Ishikawa (cell line): ENCODE measurements around the gene UNC93A.

ENCODE experiments used
- CEBPB ChIP-seq: IDR thresholded peaks from 2 replicates; pipeline ENCODE4 v1.6.1; 2012
- CREB1 ChIP-seq: IDR thresholded peaks from 2 replicates; pipeline ENCODE4 v1.6.1; 2012; ENCODE audit warnings: low read depth
- EGR1 ChIP-seq: IDR thresholded peaks from 2 replicates; pipeline ENCODE4 v1.6.1; 2012
- EP300 ChIP-seq: IDR thresholded peaks from 2 replicates; pipeline ENCODE4 v1.6.1; 2012; ENCODE audit warnings: borderline replicate concordance
- FOXM1 ChIP-seq: IDR thresholded peaks from 2 replicates; pipeline ENCODE4 v1.6.1; 2012; ENCODE audit warnings: low read depth, borderline replicate concordance
- NFIC ChIP-seq: IDR thresholded peaks from 2 replicates; pipeline ENCODE4 v1.6.1; 2012
- RAD21 ChIP-seq: IDR thresholded peaks from 2 replicates; pipeline ENCODE4 v1.6.1; 2012; ENCODE audit warnings: low read depth
- TAF1 ChIP-seq: IDR thresholded peaks from 2 replicates; pipeline ENCODE4 v1.6.1; 2012; ENCODE audit warnings: low read depth, mild to moderate bottlenecking
- TCF12 ChIP-seq: IDR thresholded peaks from 2 replicates; pipeline ENCODE4 v1.6.1; 2012; ENCODE audit warnings: low read depth
- TEAD4 ChIP-seq: IDR thresholded peaks from 2 replicates; pipeline ENCODE4 v1.6.1; 2012
- YY1 ChIP-seq: IDR thresholded peaks from 2 replicates; pipeline ENCODE4 v1.6.1; 2012; ENCODE audit warnings: low read depth
- ZBTB7A ChIP-seq: IDR thresholded peaks from 2 replicates; pipeline ENCODE4 v1.6.1; 2012; ENCODE audit warnings: low read depth
- TF ChIP-seq, protein P1 (sequence below): IDR thresholded peaks from 2 replicates; pipeline ENCODE4 v1.6.1; 2012; ENCODE audit warnings: low read depth, mild to moderate bottlenecking
- TF ChIP-seq, protein P2 (sequence below): IDR thresholded peaks from 2 replicates; pipeline ENCODE4 v1.6.1; 2012
- TF ChIP-seq, protein P3 (sequence below): IDR thresholded peaks from 2 replicates; pipeline ENCODE4 v1.6.1; 2012

Gene UNC93A

DNA sequence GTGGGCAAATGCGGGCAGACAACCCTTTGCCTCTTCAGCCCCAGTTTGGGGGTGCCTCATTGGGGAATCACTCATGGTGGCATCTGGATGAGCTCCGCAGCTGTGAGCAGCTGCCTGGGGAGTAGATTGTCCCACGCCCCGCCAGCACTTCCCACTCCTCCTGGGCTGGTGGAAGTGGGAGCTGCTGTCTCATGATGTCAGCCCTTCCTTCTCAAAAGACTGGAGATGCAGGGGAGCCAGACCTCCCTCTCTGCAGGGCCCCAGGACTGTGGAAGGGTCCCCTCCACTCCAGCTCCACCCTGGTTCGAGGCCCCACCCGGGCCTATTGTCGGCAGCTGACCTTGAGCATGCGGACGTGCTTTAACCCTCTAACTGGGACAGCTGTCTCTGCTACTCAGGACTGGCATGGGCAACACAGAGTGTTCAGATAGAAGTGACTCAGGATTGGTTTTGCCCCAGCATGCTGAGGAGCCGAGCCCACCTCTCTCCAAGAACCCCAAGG, 2.0 kb downstream of the UNC93A start:
- TF ChIP-seq, protein P1, sequence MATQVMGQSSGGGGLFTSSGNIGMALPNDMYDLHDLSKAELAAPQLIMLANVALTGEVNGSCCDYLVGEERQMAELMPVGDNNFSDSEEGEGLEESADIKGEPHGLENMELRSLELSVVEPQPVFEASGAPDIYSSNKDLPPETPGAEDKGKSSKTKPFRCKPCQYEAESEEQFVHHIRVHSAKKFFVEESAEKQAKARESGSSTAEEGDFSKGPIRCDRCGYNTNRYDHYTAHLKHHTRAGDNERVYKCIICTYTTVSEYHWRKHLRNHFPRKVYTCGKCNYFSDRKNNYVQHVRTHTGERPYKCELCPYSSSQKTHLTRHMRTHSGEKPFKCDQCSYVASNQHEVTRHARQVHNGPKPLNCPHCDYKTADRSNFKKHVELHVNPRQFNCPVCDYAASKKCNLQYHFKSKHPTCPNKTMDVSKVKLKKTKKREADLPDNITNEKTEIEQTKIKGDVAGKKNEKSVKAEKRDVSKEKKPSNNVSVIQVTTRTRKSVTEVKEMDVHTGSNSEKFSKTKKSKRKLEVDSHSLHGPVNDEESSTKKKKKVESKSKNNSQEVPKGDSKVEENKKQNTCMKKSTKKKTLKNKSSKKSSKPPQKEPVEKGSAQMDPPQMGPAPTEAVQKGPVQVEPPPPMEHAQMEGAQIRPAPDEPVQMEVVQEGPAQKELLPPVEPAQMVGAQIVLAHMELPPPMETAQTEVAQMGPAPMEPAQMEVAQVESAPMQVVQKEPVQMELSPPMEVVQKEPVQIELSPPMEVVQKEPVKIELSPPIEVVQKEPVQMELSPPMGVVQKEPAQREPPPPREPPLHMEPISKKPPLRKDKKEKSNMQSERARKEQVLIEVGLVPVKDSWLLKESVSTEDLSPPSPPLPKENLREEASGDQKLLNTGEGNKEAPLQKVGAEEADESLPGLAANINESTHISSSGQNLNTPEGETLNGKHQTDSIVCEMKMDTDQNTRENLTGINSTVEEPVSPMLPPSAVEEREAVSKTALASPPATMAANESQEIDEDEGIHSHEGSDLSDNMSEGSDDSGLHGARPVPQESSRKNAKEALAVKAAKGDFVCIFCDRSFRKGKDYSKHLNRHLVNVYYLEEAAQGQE, result no peak
- TF ChIP-seq TCF12 (no peak), EGR1 (no peak), TAF1 (no peak), RAD21 (no peak), EP300 (no peak), CREB1 (no peak), ZBTB7A (no peak), CEBPB (no peak), FOXM1 (no peak), TEAD4 (no peak), NFIC (no peak), YY1 (no peak)
- TF ChIP-seq, protein P2, sequence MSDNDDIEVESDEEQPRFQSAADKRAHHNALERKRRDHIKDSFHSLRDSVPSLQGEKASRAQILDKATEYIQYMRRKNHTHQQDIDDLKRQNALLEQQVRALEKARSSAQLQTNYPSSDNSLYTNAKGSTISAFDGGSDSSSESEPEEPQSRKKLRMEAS, result no peak
- TF ChIP-seq, protein P3, sequence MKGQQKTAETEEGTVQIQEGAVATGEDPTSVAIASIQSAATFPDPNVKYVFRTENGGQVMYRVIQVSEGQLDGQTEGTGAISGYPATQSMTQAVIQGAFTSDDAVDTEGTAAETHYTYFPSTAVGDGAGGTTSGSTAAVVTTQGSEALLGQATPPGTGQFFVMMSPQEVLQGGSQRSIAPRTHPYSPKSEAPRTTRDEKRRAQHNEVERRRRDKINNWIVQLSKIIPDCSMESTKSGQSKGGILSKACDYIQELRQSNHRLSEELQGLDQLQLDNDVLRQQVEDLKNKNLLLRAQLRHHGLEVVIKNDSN, result no peak

DNA sequence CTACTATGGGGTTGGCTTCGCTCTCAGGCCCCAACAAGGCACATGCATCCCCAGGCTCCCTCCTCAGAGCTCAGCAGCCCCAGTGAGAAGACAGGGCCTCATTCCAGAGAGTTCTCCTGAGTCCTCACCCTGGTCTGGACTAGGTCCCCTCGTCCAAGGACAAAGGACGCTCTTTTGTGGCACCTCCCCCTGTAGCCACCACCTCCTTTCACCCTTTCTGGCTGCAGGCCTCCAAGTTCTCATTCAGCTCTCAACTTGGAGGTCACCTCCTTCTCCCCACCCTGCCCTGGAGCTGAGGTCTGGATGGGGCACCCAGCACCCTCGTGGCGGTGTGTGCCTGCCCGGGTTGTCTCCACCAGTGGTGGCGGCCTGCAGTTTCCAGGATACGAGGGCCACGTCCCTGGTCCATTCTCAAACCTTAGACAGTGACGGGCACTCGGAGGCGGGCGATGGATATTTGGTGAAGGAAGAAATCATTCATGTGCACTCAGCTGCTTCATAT, 2.5 kb downstream of the UNC93A start:
- TF ChIP-seq, protein P3, result no peak
- TF ChIP-seq EGR1, result no peak

DNA sequence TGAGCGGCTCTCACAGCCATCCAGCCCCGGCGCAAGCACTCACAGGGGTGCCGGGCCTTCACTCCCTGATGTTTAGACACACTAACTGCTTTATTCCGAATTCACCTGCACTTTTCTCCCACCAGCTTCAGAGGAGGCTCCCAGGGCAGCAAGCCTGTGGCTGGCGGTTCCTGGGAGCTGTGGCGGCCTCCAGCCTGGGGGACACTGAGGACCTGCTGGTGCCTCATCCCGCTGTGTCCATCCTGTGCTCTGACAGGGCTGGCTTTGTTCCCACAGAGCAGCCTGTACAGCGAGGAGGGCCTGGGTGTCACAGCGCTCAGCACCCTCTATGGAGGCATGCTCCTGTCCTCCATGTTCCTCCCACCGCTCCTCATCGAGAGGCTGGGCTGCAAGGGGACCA, 3.1 kb downstream of the UNC93A start:
- TF ChIP-seq RAD21 (no peak), EP300 (no peak), YY1 (no peak), TCF12 (no peak), TEAD4 (no peak), EGR1 (no peak), CEBPB (no peak), TAF1 (no peak), ZBTB7A (no peak), NFIC (no peak), FOXM1 (no peak), CREB1 (no peak)
- TF ChIP-seq, protein P1, result no peak
- TF ChIP-seq, protein P3, result no peak
- TF ChIP-seq, protein P2, result no peak

DNA sequence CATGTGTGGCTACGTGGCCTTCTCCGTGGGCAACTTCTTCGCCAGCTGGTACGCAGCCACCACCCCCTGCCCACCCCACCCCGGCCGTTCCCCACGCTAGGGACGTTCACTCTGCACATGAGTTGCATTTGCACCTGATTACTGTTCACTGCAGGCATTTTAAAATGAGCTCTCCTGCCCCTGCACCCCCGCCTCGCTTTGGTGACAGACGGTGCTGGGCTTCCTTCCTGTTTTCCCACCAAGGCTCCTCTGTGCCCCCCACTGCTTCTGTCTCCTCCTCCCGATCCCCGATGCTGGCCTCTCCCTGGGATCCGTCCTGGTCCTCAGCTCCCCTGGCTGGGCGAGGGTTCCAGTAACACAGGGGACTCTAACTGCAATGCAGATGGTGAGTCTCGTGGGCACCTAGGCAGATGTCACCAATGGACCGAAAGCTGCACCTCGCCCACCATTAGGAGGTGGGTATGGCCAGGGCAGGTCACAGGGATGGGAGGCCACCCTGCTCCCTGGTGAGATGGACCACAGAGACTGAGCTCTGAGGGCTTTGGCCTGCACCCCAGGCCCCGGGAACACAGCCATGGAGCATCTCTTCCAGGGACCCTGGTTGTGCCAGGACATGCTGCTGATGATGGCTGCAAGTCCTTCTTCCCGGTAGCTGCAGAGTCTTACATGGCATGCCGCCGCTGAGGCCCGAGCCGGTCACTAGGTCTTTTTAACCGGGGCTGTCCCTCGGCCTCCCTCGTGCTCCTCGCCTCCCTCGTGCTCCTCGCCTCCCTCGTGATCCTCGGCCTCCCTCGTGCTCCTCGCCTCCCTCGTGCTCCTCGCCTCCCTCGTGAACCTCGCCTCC, 3.8 kb downstream of the UNC93A start:
- TF ChIP-seq, protein P1, result no peak
- TF ChIP-seq TCF12 (no peak), EP300 (no peak), YY1 (no peak), CEBPB (no peak), CREB1 (no peak), EGR1 (no peak), ZBTB7A (no peak), RAD21 (no peak), FOXM1 (no peak), NFIC (no peak)
- TF ChIP-seq, protein P2, result no peak
- TF ChIP-seq, protein P3, result no peak
